H9 (cell line): Measurements from ENCODE around the gene IFI27L1. TPM values are rescaled to one million over a fixed set of nuclear protein-coding genes. Genes with fewer than 3 reads are reported as not detected.

Experiments used
- DNase-seq: peaks from one replicate; pipeline ENCODE4 v3.0.0-alpha.2; 2017
- H2AFZ ChIP-seq: one replicate; pipeline ENCODE4 v1.6.1; 2013; ENCODE audit warnings: mild to moderate bottlenecking, low read length, control low read depth, moderate library complexity
- H2AK5ac ChIP-seq: 2 replicates; pipeline ENCODE4 v1.6.1; 2013; ENCODE audit warnings: low read length, control low read depth, mixed read lengths; ENCODE audit not compliant: insufficient read length
- H2BK120ac ChIP-seq: one replicate; pipeline ENCODE4 v1.6.1; 2013; ENCODE audit warnings: low read depth, mild to moderate bottlenecking, low read length, control low read depth, inconsistent platforms; ENCODE audit not compliant: poor library complexity, severe bottlenecking
- H2BK12ac ChIP-seq: 2 replicates; pipeline ENCODE4 v1.6.1; 2013; ENCODE audit warnings: low read length, control low read depth, mixed read lengths, low read depth; ENCODE audit not compliant: insufficient read length
- H2BK15ac ChIP-seq: 2 replicates; pipeline ENCODE4 v1.6.1; 2013; ENCODE audit warnings: low read depth, low read length, control low read depth
- H2BK20ac ChIP-seq: one replicate; pipeline ENCODE4 v1.6.1; 2013; ENCODE audit warnings: low read depth, mild to moderate bottlenecking, low read length, control low read depth, inconsistent platforms; ENCODE audit not compliant: poor library complexity, severe bottlenecking
- H2BK5ac ChIP-seq: 2 replicates; pipeline ENCODE4 v1.6.1; 2013; ENCODE audit warnings: low read length, control low read depth, mixed read lengths; ENCODE audit not compliant: insufficient read length
- H3K14ac ChIP-seq: 2 replicates; pipeline ENCODE4 v1.6.1; 2013; ENCODE audit warnings: low read length, control low read depth; ENCODE audit not compliant: insufficient read depth
- H3K18ac ChIP-seq: 2 replicates; pipeline ENCODE4 v1.6.1; 2013; ENCODE audit warnings: low read depth, mild to moderate bottlenecking, mixed read lengths, low read length, control low read depth; ENCODE audit not compliant: insufficient read length
- H3K23ac ChIP-seq: 2 replicates; pipeline ENCODE4 v1.6.1; 2013; ENCODE audit warnings: low read length, control low read depth, mixed read lengths, low read depth; ENCODE audit not compliant: insufficient read length
- H3K23me2 ChIP-seq: 2 replicates; pipeline ENCODE4 v1.6.1; 2013; ENCODE audit warnings: low read depth, mild to moderate bottlenecking, mixed read lengths, low read length, control low read depth; ENCODE audit not compliant: insufficient read length, poor library complexity, severe bottlenecking
- H3K27ac ChIP-seq: 2 replicates; pipeline ENCODE4 v1.5.1; 2013; ENCODE audit warnings: low read length, control low read depth, mixed read lengths, low read depth; ENCODE audit not compliant: insufficient read length
- H3K27me3 ChIP-seq: 2 replicates; pipeline ENCODE4 v1.6.1; 2013; ENCODE audit warnings: low read length, control low read depth, inconsistent platforms; ENCODE audit not compliant: insufficient read depth
- H3K4ac ChIP-seq: 2 replicates; pipeline ENCODE4 v1.6.1; 2013; ENCODE audit warnings: low read depth, mild to moderate bottlenecking, control low read depth, inconsistent platforms, low read length, moderate library complexity
- H3K4me1 ChIP-seq: 2 replicates; pipeline ENCODE4 v1.6.1; 2013; ENCODE audit warnings: low read length, control low read depth, inconsistent platforms; ENCODE audit not compliant: insufficient read depth
- H3K4me2 ChIP-seq: 2 replicates; pipeline ENCODE4 v1.6.1; 2013; ENCODE audit warnings: low read length, control low read depth, mixed read lengths; ENCODE audit not compliant: insufficient read length, insufficient read depth
- H3K56ac ChIP-seq: 2 replicates; pipeline ENCODE4 v1.6.1; 2013; ENCODE audit warnings: low read depth, mild to moderate bottlenecking, mixed read lengths, low read length, control low read depth; ENCODE audit not compliant: insufficient read length
- H3K79me1 ChIP-seq: 2 replicates; pipeline ENCODE4 v1.6.1; 2013; ENCODE audit warnings: low read depth, mild to moderate bottlenecking, moderate library complexity, low read length, control low read depth, inconsistent platforms; ENCODE audit not compliant: insufficient read depth, poor library complexity, severe bottlenecking
- H3K79me2 ChIP-seq: 2 replicates; pipeline ENCODE4 v1.6.1; 2013; ENCODE audit warnings: low read length, control low read depth, inconsistent platforms; ENCODE audit not compliant: insufficient read depth
- H3K9ac ChIP-seq: 2 replicates; pipeline ENCODE4 v1.6.1; 2013; ENCODE audit warnings: low read length, control low read depth, mixed read lengths; ENCODE audit not compliant: insufficient read length; ENCODE audit errors: extremely low read depth
- H3K9me3 ChIP-seq: one replicate; pipeline ENCODE4 v1.6.1; 2013; ENCODE audit warnings: low read depth, low read length, inconsistent platforms; ENCODE audit not compliant: control insufficient read depth
- H3T11ph ChIP-seq: one replicate; pipeline ENCODE4 v1.6.1; 2013; ENCODE audit warnings: mild to moderate bottlenecking, low read length, control low read depth, inconsistent platforms
- H4K20me1 ChIP-seq: one replicate; pipeline ENCODE4 v1.6.1; 2013; ENCODE audit not compliant: control insufficient read depth, insufficient read length, insufficient read depth
- H4K5ac ChIP-seq: 2 replicates; pipeline ENCODE4 v1.6.1; 2013; ENCODE audit warnings: low read depth, mild to moderate bottlenecking, mixed read lengths, low read length, control low read depth; ENCODE audit not compliant: insufficient read length
- H4K8ac ChIP-seq: replicated peaks from 2 replicates; pipeline ENCODE4 v1.6.1; 2013; ENCODE audit warnings: low read length, control low read depth, mixed read lengths, low read depth; ENCODE audit not compliant: insufficient read length
- H4K91ac ChIP-seq: 2 replicates; pipeline ENCODE4 v1.6.1; 2013; ENCODE audit warnings: low read depth, mild to moderate bottlenecking, moderate library complexity, mixed read lengths, low read length, control low read depth; ENCODE audit not compliant: insufficient read length
- H3K27ac Mint-ChIP-seq, 3 experiments: 2 replicates in 2 of 3; 3 replicates in 1 of 3; pipeline ENCODE4 v1.8.0; 2020 to 2021; ENCODE audit warnings: mixed read lengths in 3 of 3, mild to moderate bottlenecking in 1 of 3, moderate library complexity in 1 of 3
- H3K27me3 Mint-ChIP-seq: 2 replicates; pipeline ENCODE4 v1.8.0; 2021; ENCODE audit warnings: low read depth, mild to moderate bottlenecking, moderate library complexity, mixed read lengths
- H3K36me3 Mint-ChIP-seq, 3 experiments: 2 replicates in 2 of 3; 3 replicates in 1 of 3; pipeline ENCODE4 v1.8.0; 2020 to 2021; ENCODE audit warnings: low read depth in 3 of 3, mixed read lengths in 3 of 3; ENCODE audit not compliant: insufficient read depth in 1 of 3
- H3K4me1 Mint-ChIP-seq, 2 experiments: 2 replicates each; pipeline ENCODE4 v1.8.0; 2020; ENCODE audit warnings: mixed read lengths in 2 of 2
- H3K4me3 Mint-ChIP-seq, 2 experiments: 2 replicates in 1 of 2; 3 replicates in 1 of 2; pipeline ENCODE4 v1.8.0; 2020 to 2021; ENCODE audit warnings: mild to moderate bottlenecking in 2 of 2, mixed read lengths in 2 of 2, moderate library complexity in 1 of 2
- H3K9me3 Mint-ChIP-seq, 2 experiments: 2 replicates in 1 of 2; 3 replicates in 1 of 2; pipeline ENCODE4 v1.8.0; 2020; ENCODE audit warnings: mild to moderate bottlenecking in 2 of 2, mixed read lengths in 2 of 2, moderate library complexity in 1 of 2
- CTCF ChIP-seq: fragments of 200-600 bp; sonication (generic); conservative IDR thresholded peaks from 3 replicates; pipeline ENCODE4 v1.8.0; 2021; ENCODE audit warnings: antibody characterized with exemption, mild to moderate bottlenecking
- WGBS: extraction: QIAGEN DNeasy Blood & Tissue Kit; methylation state at CpG from one replicate; pipeline ENCODE4 v1.1.7; 2013; ENCODE audit warnings: missing lambda C conversion rate, low lambda C conversion rate, mixed read lengths; ENCODE audit not compliant: insufficient read length; ENCODE audit errors: extremely low coverage; 5-methylcytosine and 5-hydroxymethylcytosine counted together
- total RNA-seq: library from RNA; stranded (reverse); gene quantifications from 2 replicates; pipeline ENCODE4 v1.2.1, GENCODE V29; 2021

IFI27L1 gene
- total RNA-seq, 1 experiment from 2014 or later: 27.4 TPM

- peak; percentile 8 for DNase-seq
- TF ChIP-seq CTCF: no peak
- H3K27ac Mint-ChIP-seq: 0 out of 7 replicates have a peak overlapping the region, but pooled peaks of 1 of the 3 experiments have one; percentile 10
Observed at GRCh38 chr14:94112513-94113063, 31.5 kb downstream of the IFI27L1 start.

More at GRCh38 chr14:94112513-94113063, 31.5 kb downstream of the IFI27L1 start:
- no peak overlapping the region for H4K8ac ChIP-seq
- no peak overlapping the region for H3K9ac ChIP-seq
- no peak overlapping the region for H3K23ac ChIP-seq
- no peak overlapping the region for H3K4ac ChIP-seq
- no peak overlapping the region for H3K18ac ChIP-seq
- H3K14ac ChIP-seq: no peak overlapping the region
- no peak overlapping the region for H2AK5ac ChIP-seq
- Mint-ChIP-seq H3K36me3 (no peaks in the 10 kb centered on the region; a peak in 1 of 7 replicates), H3K27me3 (peaks cover 6% of the 10 kb centered on the region), H3K4me3 (no peak overlapping the region), H3K4me1 (peaks cover 16 to 20% of the 10 kb centered on the region in 2 experiments), H3K9me3 (no peaks in the 10 kb centered on the region)
- no peaks in the 10 kb centered on the region for H3K9me3 ChIP-seq
- H4K5ac ChIP-seq: no peak overlapping the region
- no peaks in the 10 kb centered on the region for H3K79me1 ChIP-seq
- no peak overlapping the region for H3K4me2 ChIP-seq
- no peaks in the 10 kb centered on the region for H3K4me1 ChIP-seq
- no peak overlapping the region for H2BK120ac ChIP-seq
- WGBS: no CpG with 5 or more reads among the region's 6 CpGs
- H3T11ph ChIP-seq: no peak overlapping the region
- no peak overlapping the region for H3K56ac ChIP-seq
- no peak overlapping the region for H2BK12ac ChIP-seq
- H3K23me2 ChIP-seq: no peaks in the 10 kb centered on the region
- no peak overlapping the region for H4K91ac ChIP-seq
- no peak overlapping the region for H2BK5ac ChIP-seq
- H4K20me1 ChIP-seq: no peaks in the 10 kb centered on the region
- no peak overlapping the region for H2BK20ac ChIP-seq
- H2BK15ac ChIP-seq: no peak overlapping the region
- H3K79me2 ChIP-seq: no peaks in the 10 kb centered on the region
- no peak overlapping the region for H3K27ac ChIP-seq
- no peaks in the 10 kb centered on the region for H3K27me3 ChIP-seq
- no peak overlapping the region for H2AFZ ChIP-seq
